Activated naive CD8-positive, alpha-beta T cell treated with anti-CD3 and anti-CD28 coated beads, Interleukin-2, amount 50 U/mL, for 16 hours (primary cell): ENCODE data around the gene HCRTR2.

Experiments
- DNase-seq: peaks from one replicate; pipeline ENCODE4 v3.0.0-alpha.2; 2020; ENCODE audit warnings: low read depth, low spot score

HCRTR2 gene

DNA sequence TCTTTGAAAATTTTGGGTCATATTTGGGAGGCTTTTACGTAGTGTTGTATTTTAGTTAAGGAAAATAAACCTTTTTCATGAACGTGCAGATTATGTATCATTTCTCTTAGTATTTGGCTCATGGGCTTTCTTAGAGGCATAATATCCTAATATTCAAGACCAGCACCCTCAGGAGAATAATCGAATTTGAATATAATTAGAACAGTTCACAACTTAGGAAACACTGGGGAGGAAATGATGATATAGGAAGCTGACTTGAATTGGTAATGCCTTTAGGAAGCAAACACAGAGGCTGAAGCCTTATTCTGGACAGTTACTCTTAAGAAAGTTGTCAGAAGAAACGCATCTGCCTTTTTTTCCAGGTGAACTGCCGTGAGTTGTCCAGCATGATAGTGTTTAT lies 152.9 kb downstream of the HCRTR2 start, which contains the start of gene GFRAL:
Gene GFRAL, plus strand, starts transcription at position 301 of the 400 bp plus-strand sequence. Its CDS starts 86 bp downstream, at position 387.
- DNase-seq, result no peak
